ENCODE data around the gene HOXB6. TPM values are rescaled to one million over a fixed set of nuclear protein-coding genes. Genes with fewer than 3 reads are reported as not detected.
A peak's percentile ranks its signal among the peaks of the same experiment; 100 is the strongest.

The HOXB6 gene
- total RNA-seq, 1 donor from 2014 or later = 1.9 TPM

GRCh38 chr17:48627623-48628521 is 23.1 kb upstream of the HOXB6 start:
- H3K9me3 Mint-ChIP-seq (ENCODE audit: unreplicated experiment) = no peaks in the 10 kb centered on the region
- no peak for DNase-seq (ENCODE audit: low spot score)
- no peak for TF ChIP-seq CTCF (IDR thresholded peaks at IDR 0.05; ENCODE audit: unreplicated experiment)
- no peak overlapping the region for H3K4me3 Mint-ChIP-seq (ENCODE audit: unreplicated experiment)
- H3K27ac Mint-ChIP-seq (ENCODE audit: unreplicated experiment) = no peak overlapping the region
- no peaks in the 10 kb centered on the region for H3K36me3 Mint-ChIP-seq (ENCODE audit: low read depth, unreplicated experiment)
- peaks cover 32% of the 10 kb centered on the region for H3K27me3 Mint-ChIP-seq (ENCODE audit: unreplicated experiment)
- H3K4me1 Mint-ChIP-seq (ENCODE audit: unreplicated experiment) = peaks cover 15% of the 10 kb centered on the region

GRCh38 chr17:48627118-48627597 is 22.4 kb upstream of the HOXB6 start:
- no peak overlapping the region for H3K4me3 Mint-ChIP-seq (ENCODE audit: unreplicated experiment)
- TF ChIP-seq CTCF (IDR thresholded peaks at IDR 0.05; ENCODE audit: unreplicated experiment) = no peak
- DNase-seq (ENCODE audit: low spot score) = no peak
- H3K9me3 Mint-ChIP-seq (ENCODE audit: unreplicated experiment) = no peaks in the 10 kb centered on the region
- no peak overlapping the region for H3K27ac Mint-ChIP-seq (ENCODE audit: unreplicated experiment)
- peaks cover 8% of the 10 kb centered on the region for H3K4me1 Mint-ChIP-seq (ENCODE audit: unreplicated experiment)
- H3K36me3 Mint-ChIP-seq (ENCODE audit: low read depth, unreplicated experiment) = no peaks in the 10 kb centered on the region
- peaks cover 33% of the 10 kb centered on the region for H3K27me3 Mint-ChIP-seq (ENCODE audit: unreplicated experiment)

GRCh38 chr17:48626245-48627117 is 21.7 kb upstream of the HOXB6 start, which contains the start of gene HOXB9:
HOXB9 (minus strand) TSS chr17:48626358; CDS start chr17:48626269, 89 bp downstream.
- H3K36me3 Mint-ChIP-seq (ENCODE audit: low read depth, unreplicated experiment) = no peaks in the 10 kb centered on the region
- no peak for DNase-seq (ENCODE audit: low spot score)
- H3K4me1 Mint-ChIP-seq (ENCODE audit: unreplicated experiment) = peaks cover 11% of the 10 kb centered on the region
- no peak for TF ChIP-seq CTCF (IDR thresholded peaks at IDR 0.05; ENCODE audit: unreplicated experiment)
- no peaks in the 10 kb centered on the region for H3K9me3 Mint-ChIP-seq (ENCODE audit: unreplicated experiment)
- H3K27me3 Mint-ChIP-seq (ENCODE audit: unreplicated experiment) = peaks cover 37% of the 10 kb centered on the region
- H3K27ac Mint-ChIP-seq (ENCODE audit: unreplicated experiment) = no peak within 1 kb of the TSS
- H3K4me3 Mint-ChIP-seq (ENCODE audit: unreplicated experiment) = peak within 1 kb of the TSS; percentile 88

GRCh38 chr17:48625495-48626244 is 20.9 kb upstream of the HOXB6 start:
- Mint-ChIP-seq H3K4me3 (ENCODE audit: unreplicated experiment) (peak overlapping the region; percentile 88), H3K27me3 (ENCODE audit: unreplicated experiment) (peaks cover 38% of the 10 kb centered on the region), H3K4me1 (ENCODE audit: unreplicated experiment) (peaks cover 15% of the 10 kb centered on the region), H3K9me3 (ENCODE audit: unreplicated experiment) (no peaks in the 10 kb centered on the region), H3K36me3 (ENCODE audit: low read depth, unreplicated experiment) (no peaks in the 10 kb centered on the region), H3K27ac (ENCODE audit: unreplicated experiment) (no peak overlapping the region)
- DNase-seq (ENCODE audit: low spot score) = no peak
- TF ChIP-seq CTCF (IDR thresholded peaks at IDR 0.05; ENCODE audit: unreplicated experiment) = no peak

All from endothelial cell (in vitro differentiated cells).